Superior temporal gyrus (tissue), 1 donor: Measurements from ENCODE around the gene MKNK1.
A peak's percentile ranks its signal among the peaks of the same experiment; 100 is the strongest.

Source experiments
- DNase-seq: peaks from one replicate; pipeline ENCODE4 v3.0.0-alpha.2; 2016; ENCODE audit errors: extremely low spot score

The MKNK1 gene

DNA sequence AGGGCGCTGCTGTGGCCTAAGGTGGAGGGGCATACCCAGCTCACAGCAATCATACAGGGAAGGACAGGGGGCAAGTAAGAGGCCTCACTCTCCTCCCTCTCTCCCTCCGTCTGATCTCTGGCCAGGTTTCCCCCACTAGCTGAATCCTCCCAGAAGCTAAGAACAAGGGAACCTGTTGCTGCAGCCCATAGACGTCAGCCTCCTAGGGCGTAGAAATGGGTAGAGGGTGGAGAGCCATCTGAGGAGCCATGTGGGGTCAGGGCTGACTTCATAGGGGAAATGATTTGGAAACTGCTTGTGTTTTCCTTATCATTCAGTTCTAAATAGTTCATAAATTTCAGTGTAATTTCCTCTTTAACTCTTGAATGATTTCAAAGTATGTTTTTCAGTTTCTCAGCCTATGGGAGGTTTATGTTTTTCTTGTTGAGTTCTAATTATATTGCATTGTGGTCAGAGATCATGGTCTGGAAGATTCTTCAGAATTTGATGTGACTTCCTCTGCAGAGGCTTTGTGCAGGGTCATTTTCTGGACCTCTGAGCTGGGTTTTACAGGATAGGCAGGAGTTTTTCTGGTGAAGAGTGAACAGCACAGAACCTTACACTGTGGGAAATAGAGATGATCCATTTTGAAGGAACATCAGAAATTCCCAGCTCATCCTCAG, 14.8 kb upstream of the MKNK1 start:
- DNase-seq = no peak

DNA sequence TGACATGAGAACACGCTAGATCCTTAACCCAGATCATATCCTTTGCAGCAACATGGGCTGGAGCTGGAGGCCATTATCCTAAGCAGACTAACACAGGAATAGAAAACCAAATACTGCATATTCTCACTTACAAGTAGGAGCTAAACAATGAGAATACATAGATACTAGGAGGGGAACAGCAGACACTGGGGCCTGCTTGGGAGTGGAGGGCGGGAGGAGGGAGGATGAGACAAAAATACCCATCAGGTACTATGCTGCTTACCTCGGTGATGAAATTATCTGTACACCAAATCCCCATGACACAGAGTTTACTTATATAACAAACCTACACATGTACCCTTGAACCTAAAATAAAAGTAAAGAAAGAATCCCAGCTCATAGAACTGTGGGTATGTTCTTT, 13.8 kb upstream of the MKNK1 start:
- DNase-seq = no peak

DNA sequence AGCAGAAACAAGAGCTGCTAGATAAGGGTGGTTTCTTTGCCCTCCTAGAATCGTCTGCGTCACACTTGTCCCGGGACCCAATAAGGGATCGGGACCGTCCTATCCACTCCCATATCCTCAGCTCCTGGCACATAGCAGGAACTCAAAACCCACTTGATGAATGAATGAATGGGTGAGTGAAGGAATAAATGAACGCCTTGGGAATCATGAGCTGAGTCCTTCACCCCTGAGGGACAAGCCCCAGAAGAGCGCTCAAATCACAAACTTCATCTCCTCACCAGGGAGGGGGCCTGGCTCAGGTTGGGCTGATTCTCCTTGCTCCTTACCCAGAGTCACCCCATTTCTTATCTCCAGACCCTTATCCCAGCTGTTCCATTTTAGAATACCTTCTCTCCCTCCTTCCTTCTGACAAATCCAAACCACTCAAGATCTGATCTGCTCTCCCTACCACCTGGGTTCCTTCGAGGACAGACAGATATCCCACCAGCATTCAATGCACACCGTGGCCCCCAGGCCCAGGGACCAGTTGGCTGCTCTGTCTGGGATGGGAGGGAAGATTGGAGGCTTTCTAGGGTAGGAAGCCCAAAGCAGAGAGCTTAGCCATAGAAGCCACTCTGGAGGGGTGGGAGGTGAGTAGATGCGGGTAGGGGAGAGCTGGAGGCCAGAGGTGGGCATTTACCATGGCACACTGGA, 13.2 kb upstream of the MKNK1 start:
- no peak for DNase-seq

DNA sequence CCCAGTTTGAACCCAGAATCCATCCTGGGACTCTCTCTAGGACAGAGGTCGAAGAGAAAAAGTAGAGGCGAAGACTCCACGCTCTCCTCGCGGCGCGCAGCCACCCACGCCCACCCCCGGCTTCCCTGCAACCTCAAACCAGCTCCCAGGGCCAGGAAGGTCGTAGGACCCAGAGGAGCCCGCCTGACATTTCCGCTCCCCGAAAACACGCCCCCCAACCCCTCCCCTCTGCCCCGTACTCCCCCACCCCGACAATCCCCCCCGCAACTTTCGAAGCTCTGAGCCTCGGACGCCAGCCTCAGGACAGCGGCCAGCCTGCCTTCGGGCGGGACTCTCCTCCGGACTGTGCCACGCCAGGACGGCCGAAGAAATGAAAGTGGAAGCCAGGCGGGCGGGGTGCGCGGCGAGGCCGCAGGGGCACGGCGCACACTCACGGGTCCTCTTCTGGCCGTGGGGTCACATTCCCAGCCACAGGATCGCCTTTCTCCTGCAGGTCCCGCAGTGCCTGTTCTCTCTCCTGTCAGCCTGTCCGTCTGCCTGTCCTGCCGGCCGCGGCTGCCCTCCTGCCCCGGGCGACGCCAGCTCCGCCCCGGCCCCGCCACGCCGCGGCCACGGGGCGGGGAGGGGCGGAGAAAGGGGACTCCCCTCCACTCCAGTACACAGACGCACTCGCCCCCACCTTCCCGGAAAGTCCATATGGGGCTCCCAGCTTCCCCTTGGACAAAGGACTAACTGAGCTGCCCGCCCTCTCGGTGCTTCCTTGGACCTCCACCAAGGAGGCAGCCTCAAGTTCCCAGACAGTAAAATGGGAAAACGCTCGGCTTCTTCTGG, 12.4 kb upstream of the MKNK1 start, which contains the start of gene MOB3C:
Gene MOB3C, minus strand, starts transcription at position 535 of the 831 bp plus-strand sequence. CDS start 3,490 bp downstream, outside the sequence.
- DNase-seq = peak; percentile 69

DNA sequence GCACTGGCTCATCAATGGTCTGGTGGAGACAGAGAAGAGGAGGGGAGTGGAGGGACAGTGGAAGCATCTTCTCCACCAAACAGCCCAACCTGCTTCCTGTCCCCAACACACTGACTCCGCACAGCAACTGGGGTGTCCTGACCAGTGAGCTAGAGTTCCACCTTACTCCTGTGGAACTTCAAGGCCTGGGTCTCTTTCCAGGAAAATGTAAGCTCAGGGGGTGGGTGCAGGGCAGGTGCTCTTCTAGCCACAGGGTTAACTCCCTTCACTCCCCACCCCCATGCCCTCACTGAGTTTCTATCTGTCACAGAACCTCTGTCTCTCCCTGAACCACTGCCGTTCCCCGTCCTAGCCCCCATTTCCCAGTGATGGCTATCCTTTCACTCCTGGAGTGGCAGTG, 11.7 kb upstream of the MKNK1 start:
- no peak for DNase-seq

DNA sequence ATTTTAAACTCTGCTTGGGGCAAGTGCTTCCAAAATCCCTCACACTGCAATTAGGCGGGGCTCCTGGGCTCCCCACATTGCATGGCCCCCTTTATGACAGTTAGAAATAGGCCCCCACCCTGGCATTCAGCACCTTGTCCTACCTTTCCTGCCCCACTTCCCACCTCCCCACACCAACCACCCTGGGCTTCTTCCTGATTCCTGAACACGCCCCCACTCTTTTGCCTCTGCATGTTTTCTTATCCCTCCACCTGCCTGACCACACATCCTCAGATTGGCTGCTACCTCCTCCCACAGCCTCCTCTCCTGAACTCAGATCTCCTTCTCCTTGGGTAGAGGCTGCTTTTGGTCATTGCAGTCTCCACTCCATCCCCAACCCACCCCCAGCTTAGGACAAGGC, 11.0 kb upstream of the MKNK1 start:
- no peak for DNase-seq

DNA sequence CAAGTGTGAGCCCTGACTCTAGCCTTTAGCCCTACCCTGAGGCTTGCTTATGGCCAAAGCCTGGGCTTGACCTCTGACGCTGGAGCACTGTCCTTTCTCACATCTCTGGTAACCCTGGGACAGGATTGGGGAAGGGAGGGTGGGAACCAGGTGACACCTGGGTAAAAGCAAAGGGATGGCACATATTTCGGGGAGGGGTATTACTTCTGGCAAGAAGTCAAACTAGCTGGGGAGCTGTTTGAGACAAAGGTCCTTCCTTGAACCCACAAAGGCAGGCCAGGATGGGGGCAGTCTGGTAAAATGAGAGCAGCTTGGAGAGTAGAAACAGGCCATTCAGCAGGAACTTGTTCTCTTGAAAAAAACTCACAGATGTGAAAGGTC, 10.5 kb upstream of the MKNK1 start:
- no peak for DNase-seq

DNA sequence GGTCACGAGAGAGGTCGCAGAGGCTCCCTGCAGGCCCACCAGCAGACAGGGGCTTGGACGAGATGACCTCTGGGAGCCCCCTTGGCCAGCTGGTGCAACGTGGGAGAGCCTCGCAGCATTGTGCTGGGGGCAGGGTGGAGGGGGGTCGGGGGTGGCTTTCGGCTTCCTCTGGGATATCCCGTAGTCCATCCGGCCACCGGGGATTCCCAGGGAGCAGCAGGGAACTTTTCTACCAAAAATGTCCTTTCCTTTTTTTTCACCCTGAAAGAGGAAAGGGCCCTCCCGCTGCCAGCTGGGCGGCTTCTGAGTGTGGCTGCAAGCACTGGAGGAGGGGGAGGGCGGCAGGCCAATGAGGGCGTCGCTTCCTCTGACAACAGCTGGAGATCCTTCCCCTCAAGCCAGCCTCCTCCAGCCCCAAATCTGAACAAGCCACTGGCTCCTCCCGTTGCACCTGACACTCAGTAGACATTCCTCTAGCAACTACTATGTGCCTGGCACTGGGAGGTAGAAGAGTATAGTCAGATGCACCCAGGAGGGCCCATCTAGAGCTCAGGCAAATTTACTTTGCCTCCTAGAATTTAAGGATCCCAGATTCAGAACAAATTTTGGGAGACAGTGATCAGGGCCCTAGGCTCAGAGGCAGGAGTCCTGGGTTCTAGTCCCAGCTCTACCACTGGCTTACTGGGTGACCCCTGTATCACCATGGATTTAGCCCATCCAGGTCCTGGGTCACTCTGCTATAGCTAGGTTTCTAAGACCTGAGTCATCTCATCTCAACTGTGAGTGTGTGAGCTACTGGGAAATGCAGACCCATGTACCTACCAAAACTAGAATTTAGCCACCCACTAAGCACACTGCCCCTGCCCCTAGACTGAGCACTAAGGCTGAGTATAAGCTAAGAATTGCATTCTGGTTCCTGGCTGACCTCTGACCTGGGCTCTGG, 9.9 kb upstream of the MKNK1 start:
- DNase-seq = peak; percentile 35

DNA sequence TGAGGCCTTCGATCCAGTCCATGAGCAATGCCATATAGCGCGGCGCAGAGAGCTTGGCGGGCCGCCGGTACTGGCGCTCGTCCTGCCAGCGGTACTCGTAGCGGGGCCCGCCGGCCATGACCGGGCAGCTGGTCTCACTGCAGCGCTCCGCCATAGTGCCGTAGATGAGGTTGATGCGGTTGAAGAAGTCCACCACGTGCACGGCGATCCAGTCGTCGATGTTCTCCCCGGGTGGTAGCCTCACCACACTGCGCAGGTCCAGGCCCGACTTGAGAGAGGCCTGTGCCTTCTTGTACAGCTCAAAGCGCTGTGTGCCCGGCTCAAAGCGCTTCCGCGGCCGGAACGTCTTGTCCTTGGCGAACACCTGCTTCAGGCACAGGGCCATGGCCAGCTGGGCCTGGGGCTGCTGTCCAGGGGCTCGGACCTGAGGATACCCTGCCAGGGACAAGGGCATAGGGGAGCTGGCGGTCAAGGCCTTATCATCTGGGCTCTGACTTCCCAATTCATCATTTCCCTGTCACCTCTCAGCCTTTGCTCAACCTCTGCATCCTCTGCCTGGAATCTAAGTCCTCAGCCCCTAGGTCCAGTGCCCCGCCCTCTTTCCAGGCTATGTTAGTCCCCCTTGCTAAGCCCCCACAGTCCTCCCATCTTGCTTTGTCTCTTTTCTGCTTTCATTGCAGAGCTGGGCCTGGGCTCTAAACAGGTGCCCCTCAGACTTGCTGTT, 9.0 kb upstream of the MKNK1 start:
- DNase-seq = no peak

DNA sequence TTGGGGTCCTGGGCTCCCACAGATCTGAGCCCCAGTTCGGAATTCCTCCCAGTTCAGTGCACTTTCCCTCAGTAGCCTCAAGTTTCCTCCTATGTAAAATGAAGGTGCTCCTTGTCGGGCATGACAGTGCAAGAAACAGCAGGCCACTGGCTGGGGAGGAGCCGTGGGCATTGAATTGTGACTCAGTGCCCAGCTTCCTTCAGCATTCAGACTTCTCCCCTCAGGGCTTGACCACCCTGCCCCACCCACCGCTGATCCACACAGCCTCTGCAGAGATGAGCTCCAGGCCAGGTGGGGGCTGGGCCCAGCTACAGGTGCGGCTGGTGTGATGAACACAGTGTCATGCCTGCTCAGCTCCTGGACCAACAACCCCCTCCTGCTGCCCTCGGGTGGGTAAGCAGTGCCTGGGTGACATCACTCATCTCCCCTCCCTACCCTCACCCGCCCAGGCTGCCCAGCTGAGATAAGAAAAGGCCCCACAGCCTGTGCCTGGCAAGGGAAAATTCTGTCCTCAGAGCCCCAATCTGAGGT, 7.7 kb upstream of the MKNK1 start:
- DNase-seq = no peak

DNA sequence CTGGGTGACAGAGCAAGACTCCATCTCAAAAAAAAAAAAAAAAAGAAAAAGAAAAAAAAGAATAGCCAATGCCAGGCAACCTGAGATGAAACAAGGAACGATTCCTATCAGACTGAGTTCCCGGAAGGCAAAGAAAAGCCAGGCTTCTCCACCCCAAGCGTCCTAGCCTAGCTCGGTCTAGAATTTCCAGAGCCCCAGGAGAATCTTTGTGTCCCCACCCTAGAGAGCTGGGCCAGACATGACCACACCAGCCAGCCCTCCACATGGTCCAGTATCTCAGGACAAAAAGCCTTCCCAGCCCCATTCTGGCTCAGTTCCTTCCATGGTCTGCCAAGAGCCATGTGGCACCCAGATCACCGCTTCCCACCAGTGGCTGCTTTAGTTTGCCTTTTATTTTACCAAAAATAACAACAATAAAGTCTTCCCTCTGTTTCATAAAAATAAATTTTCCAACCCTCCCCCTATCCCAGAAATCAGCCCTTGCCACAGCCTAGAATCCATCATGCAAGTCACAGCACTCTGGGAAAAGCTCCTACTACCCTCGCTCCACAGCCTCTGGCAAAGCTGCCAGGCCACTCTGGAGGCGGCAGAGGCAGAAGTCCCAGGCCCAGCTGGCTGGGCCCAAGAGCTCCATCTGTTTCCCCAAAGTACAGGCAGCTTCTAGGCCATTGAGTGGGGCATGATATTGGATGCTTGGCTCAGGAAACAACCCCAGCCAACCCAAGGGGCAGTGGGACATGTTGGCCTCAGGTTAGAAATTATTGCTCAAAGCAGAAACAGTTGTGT, 3.5 kb upstream of the MKNK1 start:
- DNase-seq = no peak

DNA sequence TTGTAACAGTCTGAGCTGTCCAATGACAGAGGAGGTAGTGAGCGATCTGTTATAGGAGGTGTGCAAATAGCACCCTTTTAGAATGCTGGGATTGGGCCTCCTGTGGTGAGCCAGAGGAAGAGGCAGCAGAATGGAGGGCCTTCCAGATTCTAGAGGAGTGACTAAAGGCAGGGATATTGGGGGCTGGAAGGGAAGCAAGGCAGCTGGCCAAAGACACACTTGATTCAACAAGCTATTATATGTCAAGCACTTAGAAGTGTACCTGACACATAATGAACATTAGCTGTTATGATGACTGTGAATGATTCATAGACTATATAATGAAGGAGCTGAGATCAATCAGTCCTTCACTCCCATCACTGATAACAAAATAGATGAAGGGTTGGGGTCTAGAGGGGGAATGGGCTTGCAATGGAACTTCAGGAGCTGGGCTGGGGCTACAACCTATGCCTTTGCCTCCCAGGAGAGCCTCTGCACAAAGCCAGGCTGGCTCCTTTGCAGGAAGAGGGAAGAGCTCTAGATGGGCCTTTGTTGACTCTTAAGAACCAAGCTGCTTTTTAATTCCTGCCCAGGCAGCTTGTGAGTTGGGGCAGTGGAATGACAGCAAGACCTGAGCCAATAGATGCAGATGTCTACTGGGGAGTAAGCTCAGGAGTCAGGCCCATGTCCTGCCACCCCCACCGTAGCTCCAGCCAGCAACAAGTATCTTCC, 2.3 kb upstream of the MKNK1 start:
- no peak for DNase-seq

DNA sequence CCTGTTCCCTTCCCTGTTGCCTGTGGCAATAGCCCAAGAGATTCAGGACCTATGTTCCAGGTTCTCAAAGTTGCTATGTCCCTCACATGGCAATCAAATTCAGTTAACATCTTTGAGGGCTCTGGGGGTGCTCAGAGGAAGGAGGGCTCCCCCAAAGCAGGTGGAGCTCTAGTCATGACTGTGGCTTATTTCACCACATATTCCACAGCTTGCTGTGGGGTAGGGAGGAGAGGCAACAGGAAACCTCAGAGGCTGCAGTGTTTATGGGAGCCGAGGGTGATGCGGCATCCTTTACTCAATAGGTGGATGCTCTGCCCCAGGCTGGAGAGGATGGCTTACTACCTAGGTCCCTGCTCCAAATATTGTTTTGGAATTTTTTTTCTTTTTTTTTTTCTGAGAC, 1.2 kb upstream of the MKNK1 start:
- no peak for DNase-seq

DNA sequence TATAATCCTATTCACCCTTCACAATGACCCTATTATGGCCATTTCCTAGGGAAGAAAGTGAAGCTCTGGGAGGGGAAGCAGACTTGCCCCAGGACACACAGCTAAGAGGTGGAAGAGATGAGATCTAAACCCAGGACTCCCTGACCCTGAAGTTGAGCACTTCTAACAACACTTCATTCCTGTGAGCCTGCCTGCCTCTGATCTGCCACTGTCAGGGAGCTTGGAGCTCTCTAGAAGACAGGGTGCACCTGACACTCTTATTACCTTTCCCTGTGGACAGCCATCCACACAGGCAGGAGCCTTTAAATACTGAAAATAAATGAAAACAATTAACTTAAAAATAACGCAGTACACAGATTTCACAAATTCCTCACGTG, 599 bp downstream of the MKNK1 start:
- no peak for DNase-seq

DNA sequence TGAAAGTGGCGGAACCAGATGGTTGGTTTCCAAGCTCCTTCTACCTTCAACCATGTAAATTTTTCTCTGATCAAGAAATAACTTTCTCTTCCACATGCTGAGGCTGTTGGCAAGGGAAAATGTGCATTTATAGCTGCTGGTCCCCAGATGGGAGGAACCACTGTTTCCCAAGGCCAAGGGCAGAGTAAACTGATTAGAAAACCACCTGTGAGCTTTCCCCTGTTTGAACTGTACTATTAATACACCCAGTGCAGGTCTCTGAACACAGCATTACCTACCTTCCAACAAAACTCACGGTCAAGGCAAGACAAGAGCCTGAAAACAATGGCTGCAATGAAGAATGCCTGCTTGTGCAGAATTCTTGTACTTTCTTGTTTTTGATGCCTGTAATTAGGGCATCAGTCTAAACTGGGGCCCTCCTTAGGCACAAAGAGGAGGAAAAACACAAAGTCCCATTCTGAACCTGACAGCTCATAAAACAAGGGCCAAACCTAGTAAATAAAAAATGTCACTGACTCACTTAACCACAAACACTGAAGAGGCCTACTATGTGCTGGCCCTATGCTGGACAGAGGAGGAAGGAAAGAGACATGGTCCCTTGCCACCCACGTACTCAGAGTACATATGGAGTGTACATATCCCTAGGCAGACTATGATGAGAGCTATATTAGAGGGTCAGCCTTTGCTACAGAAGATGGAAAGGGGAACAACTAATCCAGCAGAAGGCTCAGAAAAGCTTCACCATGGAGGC, 2.6 kb downstream of the MKNK1 start:
- DNase-seq = no peak

DNA sequence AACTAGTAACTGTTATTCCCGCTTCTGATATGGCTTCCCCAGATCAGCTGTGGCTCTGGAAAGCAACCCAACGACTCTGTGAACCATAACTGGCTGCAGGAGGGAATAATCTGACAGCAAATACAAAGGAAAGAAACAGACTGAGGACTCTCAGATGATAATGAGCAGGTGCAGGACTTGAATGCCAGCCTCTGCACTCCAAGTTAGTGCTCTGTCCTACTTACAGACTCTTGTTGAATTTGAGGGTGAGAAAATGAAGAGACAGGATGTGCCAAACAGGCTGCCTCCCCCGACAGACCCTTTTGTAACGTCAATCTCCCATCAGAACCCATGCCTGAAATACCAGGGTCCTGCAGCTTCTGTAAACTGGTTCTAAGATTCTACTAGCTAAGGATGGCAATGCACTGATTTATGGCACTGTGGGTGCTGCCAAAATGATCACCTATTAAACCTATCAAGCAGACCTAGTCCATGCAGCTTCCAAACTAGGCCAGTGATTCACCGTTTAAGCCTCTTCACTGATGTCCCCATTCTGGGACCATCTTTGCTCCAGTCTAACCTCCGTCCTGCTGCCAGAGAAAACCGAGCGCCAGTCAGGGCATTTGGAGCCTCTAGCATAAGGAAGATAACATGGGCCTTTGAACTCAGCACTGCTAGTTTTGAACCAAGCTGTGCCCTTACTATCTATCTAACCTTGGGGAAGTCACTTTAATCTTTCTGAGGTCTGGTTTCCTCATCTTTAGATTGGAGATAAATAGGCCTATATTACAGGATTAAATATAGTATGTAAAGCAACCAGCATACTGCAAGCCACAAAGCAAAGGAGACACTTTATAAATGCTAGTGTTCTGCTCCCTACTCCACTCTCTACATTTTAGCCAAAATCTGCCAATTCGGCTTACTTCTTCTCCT, 4.8 kb downstream of the MKNK1 start:
- DNase-seq = no peak

DNA sequence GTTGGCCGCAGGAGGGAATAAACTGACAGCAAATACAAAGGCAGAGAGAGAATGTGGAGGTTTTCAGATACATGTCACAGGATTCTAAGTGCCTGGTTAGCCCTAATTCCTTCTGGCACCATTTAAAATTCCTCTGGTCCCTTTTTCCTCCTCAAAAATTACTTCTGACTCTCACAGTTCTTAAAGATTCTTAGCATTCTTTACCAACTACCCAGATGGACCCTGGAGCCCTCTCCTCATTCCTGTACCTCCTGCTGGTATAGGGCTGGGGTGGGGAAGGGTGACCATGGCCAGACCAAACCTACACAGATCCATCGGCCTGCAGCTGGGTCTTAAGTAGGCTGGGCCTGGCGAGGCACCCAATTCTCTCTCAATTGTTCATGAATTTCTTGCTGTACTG, 7.2 kb downstream of the MKNK1 start:
- no peak for DNase-seq

DNA sequence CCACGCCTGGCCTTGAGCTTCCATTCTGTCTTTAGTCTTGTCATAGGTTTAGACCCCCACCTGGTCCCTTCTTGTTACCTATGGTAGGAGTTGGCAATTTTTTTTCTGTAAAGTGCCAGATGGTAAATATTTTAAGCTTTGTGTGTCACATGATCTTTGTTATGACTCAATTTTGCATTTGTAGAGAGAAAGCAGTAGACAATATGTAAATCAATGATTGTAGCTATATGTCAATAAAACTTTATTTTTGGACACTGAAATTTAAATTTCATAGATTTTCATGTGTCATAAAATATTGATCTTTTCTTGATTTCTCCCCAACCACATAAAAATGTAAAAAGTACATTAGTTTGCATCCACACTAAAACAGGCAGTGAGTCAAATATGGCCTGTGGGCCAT, 8.0 kb downstream of the MKNK1 start:
- no peak for DNase-seq
